ENCODE data around the gene HSBP1L1. TPM values are rescaled to one million over a fixed set of nuclear protein-coding genes. Genes with fewer than 3 reads are reported as not detected.

HSBP1L1 gene
- total and polyA plus RNA-seq, 2 of the 8 experiments (the other 6 are each of a cell fraction or from before 2014, with no cell fraction given) = 1.0 to 1.3 TPM

DNA sequence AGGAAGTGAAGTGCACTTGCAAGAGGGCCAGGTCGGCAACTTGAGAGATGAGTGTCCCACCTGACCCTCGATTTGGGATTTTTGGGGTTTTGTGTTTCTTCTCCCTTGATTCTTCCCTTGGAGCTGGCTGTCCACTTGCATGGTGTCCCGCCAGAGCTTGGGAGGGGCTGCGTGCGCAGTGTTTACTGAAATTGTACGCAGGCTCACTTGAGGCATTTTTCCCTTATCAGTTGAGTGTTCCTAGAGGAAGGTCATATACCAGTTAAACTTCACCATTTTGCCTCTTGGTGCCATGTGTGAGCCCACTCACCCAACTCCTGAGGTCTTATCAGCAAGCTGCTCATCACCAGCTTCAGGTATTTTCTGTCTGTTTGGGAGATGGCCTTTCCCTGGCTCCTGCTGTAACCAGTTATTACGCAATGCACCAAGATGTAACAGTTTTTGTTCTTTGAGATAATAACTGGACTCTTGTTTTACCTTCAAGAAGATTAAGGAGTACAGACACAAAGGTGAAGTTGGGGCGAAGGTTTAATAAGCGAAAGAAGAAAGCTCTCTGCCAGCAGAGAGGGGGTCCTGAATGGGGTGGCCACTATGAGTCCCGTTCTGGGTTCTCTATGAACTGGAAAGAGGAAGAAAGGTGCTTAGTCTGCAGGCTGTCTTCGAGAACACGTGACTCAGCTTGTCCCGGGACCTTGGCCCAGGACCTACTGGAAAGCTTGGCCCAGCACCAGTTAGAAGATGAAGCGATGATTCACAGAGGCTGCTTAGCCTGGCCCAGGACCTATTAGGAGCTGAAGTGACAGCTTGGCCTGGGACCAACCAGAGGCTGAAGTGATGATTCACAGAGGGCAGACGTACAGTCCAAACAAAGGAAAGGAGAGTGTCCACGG lies 45.5 kb downstream of the HSBP1L1 start:
- Histone ChIP-seq H3K23ac (ENCODE audit: insufficient read length) (no peak overlapping the region), H3K56ac (replicated peaks; ENCODE audit: insufficient read length, low read depth, low read length) (no peak overlapping the region), H3K23me2 (ENCODE audit: low read depth, low read length) (no peaks in the 10 kb centered on the region), H2BK12ac (ENCODE audit: low read depth, low read length) (no peak overlapping the region), H3K4me3 (ENCODE audit: extremely low read depth in 1 of 4, insufficient read depth in 2 of 4, low read depth in 3 of 4, low read length in 4 of 4) (no peak overlapping the region), H3K4ac (replicated peaks; ENCODE audit: insufficient read length, low read depth, low read length) (no peak overlapping the region), H2BK20ac (ENCODE audit: low read length) (no peak overlapping the region), H3K79me2 (ENCODE audit: control insufficient read depth in 1 of 2, insufficient read depth in 2 of 2, low read length in 2 of 2) (no peaks in the 10 kb centered on the region), H3K14ac (ENCODE audit: insufficient read length) (no peak overlapping the region), H3K27me3 (replicated peaks in 1 of 4; ENCODE audit: control insufficient read depth in 3 of 4, extremely low read depth in 1 of 4, insufficient read depth in 3 of 4, low read length in 3 of 4) (no peaks in the 10 kb centered on the region), H3K4me1 (replicated peaks in 1 of 4; ENCODE audit: control insufficient read depth in 3 of 4, insufficient read depth in 4 of 4, low read length in 3 of 4) (no peaks in the 10 kb centered on the region; a peak in 1 of 7 replicates), H2BK15ac (ENCODE audit: low read length) (no peak overlapping the region), H2AK5ac (ENCODE audit: low read depth, low read length) (no peak overlapping the region), H2BK5ac (ENCODE audit: low read depth, low read length) (no peak overlapping the region), H3K9me3 (ENCODE audit: insufficient read depth in 2 of 2, low read depth in 1 of 2, low read length in 1 of 2) (peaks cover 13 to 17% of the 10 kb centered on the region in 2 experiments), H4K20me1 (replicated peaks in 1 of 2; ENCODE audit: control insufficient read depth in 1 of 2, insufficient read depth in 2 of 2, low read length in 2 of 2) (no peaks in the 10 kb centered on the region), H3K4me2 (ENCODE audit: insufficient read depth in 1 of 2, low read depth in 2 of 2, low read length in 2 of 2) (no peak overlapping the region), H2AFZ (ENCODE audit: low read length) (no peak overlapping the region), H4K91ac (replicated peaks; ENCODE audit: insufficient read length, low read length) (no peak overlapping the region), H4K8ac (ENCODE audit: extremely low read depth, insufficient read depth, low read length) (no peak overlapping the region), H3K9ac (replicated peaks in 1 of 4; ENCODE audit: extremely low read depth in 1 of 4, low read depth in 3 of 4, low read length in 3 of 4) (no peak overlapping the region), H4K5ac (ENCODE audit: insufficient read length, low read depth, low read length) (no peak overlapping the region), H3K36me3 (ENCODE audit: control insufficient read depth in 2 of 4, insufficient read depth in 4 of 4, low read length in 3 of 4) (no peaks in the 10 kb centered on the region), H3K79me1 (ENCODE audit: low read depth, low read length) (no peaks in the 10 kb centered on the region), H3K27ac (ENCODE audit: low read depth, low read length) (no peak overlapping the region), H3K18ac (ENCODE audit: extremely low read depth, low read length) (no peak overlapping the region), H2BK120ac (replicated peaks; ENCODE audit: low read depth, low read length) (no peak overlapping the region)
- ChIA-PET CTCF (ENCODE audit: partially characterized antibody) (interaction anchor here (1.9 kb wide), 1 partner anchor 14 kb away, joined by 4 read pairs; no protein-coding TSS in a partner anchor), POLR2A (ENCODE audit: partially characterized antibody) (no interaction called here)
- WGBS, 2 experiments (ENCODE audit: extremely low coverage in 1 of 2, insufficient coverage in 1 of 2, insufficient read length in 1 of 2, insufficient replicate concordance in 2 of 2, low coverage in 1 of 2, low lambda C conversion rate in 2 of 2, missing lambda C conversion rate in 1 of 2) = 80% methylated on average over 16 of the region's 16 CpGs; no CpG with 5 or more reads in 1 of the 2 experiments
- FAIRE-seq (no peak), DNase-seq (ENCODE audit: low read depth in 1 of 2, low spot score in 2 of 2) (no peak)
- TF ChIP-seq TAF1 (IDR thresholded peaks at IDR 0.05; ENCODE audit: low read depth, low read length) = no peak
- no peak for TF ChIP-seq EP300 (IDR thresholded peaks at IDR 0.05; ENCODE audit: borderline replicate concordance in 1 of 2, low read depth in 2 of 2, low read length in 2 of 2)
